Stimulated activated CD4-positive, alpha-beta T cell treated with anti-CD3 and anti-CD28 coated beads, Interleukin-2, amount 100 ng/mL, for 48 hours (primary cell): Measurements from ENCODE around the gene TAT.
"Not testable (repeated sequence)": the region's sequence is repeated elsewhere in the genome, so short reads cannot be mapped to it uniquely, and the experiment has no call there.

Source experiments
- DNase-seq, 2 donors: peaks; one replicate each; pipeline ENCODE4 v3.0.0-alpha.2; 2020

TAT gene

GRCh38 chr16:71576971-71577370 lies at the start of gene TAT:
Gene TAT (minus strand): TSS chr16:71577092. CDS start chr16:71576415, 677 bp downstream.
- no peak for DNase-seq

GRCh38 chr16:71626018-71626857 lies 49.3 kb upstream of the TAT start, which contains the start of gene MARVELD3:
Gene MARVELD3 (plus strand): TSS chr16:71626184. CDS start chr16:71626230, 46 bp downstream.
- DNase-seq = no peak

DNA sequence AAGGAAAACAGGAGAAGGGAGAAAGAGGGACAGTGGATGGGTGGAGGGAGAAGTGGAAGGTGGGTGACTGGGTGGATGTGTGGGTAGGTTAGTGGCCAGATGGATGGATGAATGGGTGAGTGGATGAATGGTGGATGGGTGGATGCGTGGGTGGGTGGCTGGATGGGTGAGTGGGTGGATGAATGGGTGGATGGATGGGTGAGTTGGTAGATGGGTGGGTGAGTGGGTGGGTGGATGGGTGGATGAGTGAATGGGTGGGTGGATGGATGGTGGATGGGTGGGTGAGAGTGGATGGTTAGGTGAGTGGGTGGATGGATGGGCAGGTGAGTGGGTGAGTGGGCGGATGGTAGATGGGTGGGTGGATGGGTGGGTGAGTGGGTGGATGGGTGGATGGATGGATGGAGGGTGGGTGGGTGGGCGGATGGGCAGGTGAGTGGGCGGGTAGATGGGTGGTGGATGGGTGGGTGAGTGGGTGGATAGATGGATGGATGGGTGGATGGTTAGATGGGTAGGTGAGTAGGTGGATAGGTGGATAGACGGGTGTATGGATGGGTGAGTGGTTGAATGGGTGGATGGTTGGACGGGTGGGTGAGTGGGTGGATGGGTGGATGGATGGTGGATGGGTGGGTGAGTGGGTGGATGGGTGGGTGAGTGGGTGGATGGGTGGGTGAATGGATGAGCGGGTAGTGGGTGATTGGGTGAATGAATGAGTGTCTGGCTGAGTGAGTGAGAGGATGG lies 48.4 kb upstream of the TAT start:
- no peak for DNase-seq

DNA sequence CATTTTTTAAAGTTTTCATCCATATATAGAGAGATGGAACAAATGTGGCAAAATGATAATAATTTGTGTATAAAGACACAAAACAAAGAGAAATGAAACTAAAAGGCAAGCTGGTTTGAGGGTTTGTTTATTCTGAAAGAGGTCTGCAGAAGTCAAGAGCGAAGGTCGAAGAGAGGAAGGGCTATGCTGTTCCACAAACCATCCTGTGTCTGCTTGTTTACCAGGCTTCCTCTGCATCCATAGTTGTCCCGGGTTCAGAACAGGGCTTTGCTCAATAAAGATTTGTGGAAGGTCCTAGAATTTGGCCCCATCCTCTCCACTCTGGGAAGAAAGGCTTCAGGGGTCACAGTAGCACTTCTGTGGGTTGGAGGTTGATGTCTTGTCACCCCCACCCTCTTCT lies 46.7 kb upstream of the TAT start:
- no peak for DNase-seq

DNA sequence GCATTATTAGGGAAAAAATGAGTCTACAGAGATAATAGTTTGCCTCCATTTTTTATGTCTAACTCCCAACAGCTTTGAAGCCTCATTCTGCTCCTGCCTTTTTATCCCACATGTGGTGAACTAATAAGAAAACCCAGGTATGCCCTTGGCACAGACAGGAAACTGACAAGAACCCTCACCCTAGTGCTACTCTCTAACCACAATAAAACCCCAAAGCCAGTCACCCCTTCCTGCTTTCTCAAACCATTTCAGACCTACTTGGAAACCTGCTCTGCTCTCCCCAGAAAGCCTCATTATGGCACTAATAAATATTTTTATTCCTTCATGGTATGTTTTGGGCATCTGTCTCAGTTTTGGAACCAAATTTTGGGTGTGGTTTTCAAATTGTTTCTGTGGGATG lies 45.2 kb upstream of the TAT start:
- no peak for DNase-seq

- no peak for DNase-seq
These were observed 41.5 kb upstream of the TAT start for GRCh38 chr16:71618429-71618828.

DNA sequence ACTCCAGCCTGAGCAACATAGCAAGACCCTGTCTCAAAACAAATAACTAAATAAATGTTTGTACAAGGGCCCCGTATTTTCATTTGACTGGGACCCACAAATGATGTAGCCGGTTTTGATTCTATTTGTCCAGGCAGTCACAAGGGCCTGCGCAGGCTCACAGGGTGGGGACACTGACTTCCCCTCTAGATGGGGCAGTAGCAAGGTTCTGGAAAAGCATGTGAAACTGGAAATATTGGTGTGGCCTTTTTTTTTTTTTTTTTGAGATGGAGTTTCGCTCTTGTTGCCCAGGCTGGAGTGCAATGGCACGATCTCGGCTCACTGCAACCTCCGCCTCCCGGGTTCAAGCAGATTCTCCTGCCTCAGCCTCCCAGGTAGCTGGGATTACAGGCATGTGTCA lies 38.1 kb upstream of the TAT start:
- not testable (repeated sequence) for DNase-seq

DNA sequence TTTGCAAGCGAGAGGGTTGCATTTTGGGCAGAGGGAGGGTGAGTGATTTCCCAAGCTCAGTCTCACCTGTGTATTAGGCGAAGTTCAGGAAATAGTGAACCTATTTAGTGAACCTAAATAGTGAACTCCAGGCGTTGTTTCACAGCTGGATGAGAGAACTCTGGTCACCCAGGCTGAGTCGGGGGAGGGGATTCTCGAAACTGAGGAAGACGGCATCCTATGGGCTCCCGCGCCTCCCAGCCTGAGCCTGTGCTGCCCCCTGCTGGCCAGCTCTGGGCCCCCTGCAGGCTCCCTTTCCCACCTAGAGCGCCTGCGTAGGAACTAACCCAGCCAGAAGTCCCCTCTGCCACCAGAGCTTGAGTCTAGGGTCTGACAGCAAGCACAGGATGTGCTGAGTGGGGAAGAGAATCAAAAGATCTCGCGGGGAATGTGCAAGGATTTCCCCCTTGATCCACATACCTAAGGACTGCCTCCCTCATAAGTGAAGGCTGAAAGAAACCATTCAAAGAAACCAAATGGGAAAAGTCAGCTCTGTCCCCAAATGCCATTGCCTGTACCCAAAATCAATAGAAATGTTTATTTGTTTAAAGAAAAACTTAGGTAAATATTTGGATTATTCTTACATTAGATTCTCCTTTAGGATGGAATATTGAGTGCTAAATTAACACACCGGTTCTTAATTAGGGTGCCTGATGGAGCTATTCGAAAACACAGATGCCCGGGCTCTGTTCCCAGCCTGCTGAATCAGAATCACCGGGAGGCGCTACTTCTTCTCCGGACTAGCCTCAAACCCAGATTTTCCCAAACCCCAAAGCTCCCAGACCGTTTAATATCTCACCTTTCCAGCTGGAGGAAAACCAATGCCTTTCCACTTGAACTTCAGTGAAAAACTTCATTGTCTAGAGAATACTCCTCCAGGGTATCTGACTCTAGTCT lies 34.3 kb upstream of the TAT start:
- DNase-seq = peak; percentile 85 to 89

- DNase-seq = no peak
These were observed 33.6 kb upstream of the TAT start for GRCh38 chr16:71610447-71610846.

DNA sequence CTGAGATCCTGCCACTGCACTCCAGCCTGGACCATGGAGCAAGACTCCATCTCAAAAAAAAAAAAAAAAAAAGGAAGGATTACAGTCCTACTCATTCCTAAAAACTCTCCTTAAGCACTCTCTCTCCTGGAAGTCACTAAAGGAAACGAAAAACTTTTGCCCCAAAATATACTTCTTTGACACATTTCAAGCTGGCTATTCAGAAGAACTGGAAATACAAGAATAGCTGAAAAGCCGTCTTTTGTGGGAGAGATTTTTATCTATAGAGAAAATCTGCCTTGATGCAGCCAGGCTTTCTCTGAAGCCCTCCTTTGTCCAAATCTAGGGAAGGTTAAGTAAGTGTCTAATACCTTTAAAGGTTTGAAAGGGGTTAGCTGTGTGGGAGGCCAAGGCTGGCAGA lies 32.2 kb upstream of the TAT start:
- no peak for DNase-seq

DNA sequence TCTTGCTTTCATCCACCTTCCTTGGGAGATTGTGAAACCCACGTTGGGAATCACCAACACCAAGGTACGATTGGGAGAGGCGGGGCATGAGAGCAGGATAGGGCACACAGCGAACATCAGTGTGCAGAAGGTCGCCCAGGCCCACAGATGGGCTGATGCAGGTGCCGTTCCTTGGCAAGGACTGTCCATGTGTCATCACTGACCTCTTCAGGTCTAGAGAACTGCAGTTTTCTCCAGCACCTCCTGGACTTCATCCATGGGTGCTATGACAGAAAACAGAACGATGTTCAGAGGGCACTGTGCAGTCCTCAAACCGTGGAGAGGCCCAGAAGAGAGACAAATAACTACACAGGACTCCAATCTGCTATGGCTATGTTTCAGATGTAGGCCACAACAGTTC lies 23.9 kb upstream of the TAT start:
- DNase-seq = no peak

GRCh38 chr16:71598426-71598825 lies 21.5 kb upstream of the TAT start:
- not testable (repeated sequence) for DNase-seq

- not testable (repeated sequence) for DNase-seq
These were observed 18.5 kb upstream of the TAT start for GRCh38 chr16:71595340-71595826.

GRCh38 chr16:71594000-71594646 lies 17.2 kb upstream of the TAT start:
- no peak for DNase-seq

GRCh38 chr16:71593048-71593999 lies 16.4 kb upstream of the TAT start:
- no peak for DNase-seq

DNA sequence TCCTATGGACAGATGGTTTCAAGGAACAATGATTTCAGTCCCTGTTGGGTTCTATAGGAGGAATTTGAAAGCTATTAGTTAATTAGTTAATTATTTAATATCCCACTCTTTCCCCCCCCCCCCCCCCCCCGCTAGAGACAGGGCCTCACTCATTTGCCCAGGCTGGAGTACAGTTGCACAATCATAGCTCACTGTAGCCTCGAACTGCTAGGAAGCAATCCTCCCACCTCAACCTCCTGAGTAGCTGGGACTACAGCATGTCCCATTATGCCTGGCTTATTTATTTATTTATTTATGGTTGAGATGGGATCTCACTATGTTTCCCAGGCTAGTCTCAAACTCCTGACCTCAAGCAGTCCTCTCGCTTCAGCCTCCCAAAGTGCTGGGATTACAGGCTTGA lies 15.0 kb upstream of the TAT start:
- DNase-seq = no peak

GRCh38 chr16:71590584-71590983 lies 13.7 kb upstream of the TAT start:
- no peak for DNase-seq

GRCh38 chr16:71590071-71590470 lies 13.2 kb upstream of the TAT start:
- not testable (repeated sequence) for DNase-seq

DNA sequence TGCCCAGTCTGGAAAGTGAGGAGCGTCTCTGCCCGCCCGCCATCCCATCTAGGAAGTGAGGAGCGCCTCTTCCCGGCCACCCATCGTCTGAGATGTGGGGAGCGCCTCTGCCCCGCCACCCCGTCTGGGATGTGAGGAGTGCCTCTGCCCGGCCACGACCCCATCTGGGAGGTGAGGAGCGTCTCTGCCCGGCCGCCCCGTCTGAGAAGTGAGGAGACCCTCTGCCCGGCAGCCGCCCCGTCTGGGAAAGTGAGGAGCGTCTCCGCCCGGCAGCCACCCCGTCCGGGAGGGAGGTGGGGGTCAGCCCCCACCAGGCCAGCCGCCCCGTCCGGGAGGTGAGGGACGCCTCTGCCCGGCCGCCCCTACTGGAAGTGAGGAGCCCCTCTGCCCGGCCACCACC lies 12.4 kb upstream of the TAT start:
- DNase-seq = not testable (repeated sequence)

DNA sequence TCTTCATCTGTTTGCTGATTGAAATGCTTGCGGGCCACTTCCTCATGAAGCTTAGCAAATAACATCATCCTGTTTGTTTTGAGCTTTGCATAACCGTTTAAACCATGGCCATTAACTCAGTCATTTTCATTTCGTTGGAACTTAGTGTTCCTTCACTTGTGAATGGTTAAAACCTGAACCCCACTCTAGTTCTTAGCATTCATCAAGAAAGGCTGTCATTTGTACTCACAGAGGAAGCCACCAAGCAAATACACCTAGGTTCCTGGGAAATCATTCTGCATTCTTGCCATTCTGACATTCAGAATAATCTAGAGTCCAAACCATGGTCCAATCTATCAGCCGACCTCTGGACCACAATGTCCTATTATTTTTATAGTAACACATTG lies 8.4 kb upstream of the TAT start:
- DNase-seq = no peak
